GM12878 (cell line): ENCODE measurements around the gene VWA5B2. TPM values are rescaled to one million over a fixed set of nuclear protein-coding genes. Genes with fewer than 3 reads are reported as not detected.

ENCODE experiments used
- ATAC-seq: fragments of 200-7000 bp; cut with Tn5 transposase; 3 replicates; pipeline ENCODE4 v1.9.1; 2020; ENCODE audit warnings: mild to moderate bottlenecking, moderate library complexity
- BruUV-seq: library from RNA; stranded (reverse); fragments of 400-500 nt; replicated peaks from 2 replicates; lab custom pipeline; 2021; lab: Mats Ljungman, UMichigan
- CTCF ChIA-PET: fragments of 300-600 bp; sonication (Branson Sonifier 250); formaldehyde crosslinking; extraction: SDS; loops from one replicate; lab custom pipeline; 2021; ENCODE audit warnings: inconsistent platforms; lab: Yijun Ruan, JAX
- POLR2A ChIA-PET: fragments of 350-600 bp; formaldehyde crosslinking; extraction: SDS; loops from one replicate; lab custom pipeline; 2021; ENCODE audit warnings: inconsistent platforms; lab: Charles Lee
- RAD21 ChIA-PET: fragments of 300-600 bp; sonication (Branson Sonifier 250); formaldehyde crosslinking; loops from one replicate; lab custom pipeline; 2023; ENCODE audit warnings: antibody characterized with exemption; ENCODE audit not compliant: unreplicated experiment; lab: Charles Lee
- SMC1A ChIA-PET: fragments of 300-600 bp; sonication (Branson Sonifier 250); formaldehyde crosslinking; loops from one replicate; lab custom pipeline; 2023; ENCODE audit not compliant: unreplicated experiment, uncharacterized antibody; lab: Charles Lee
- DNase-seq: peaks from one replicate; pipeline ENCODE4 v3.0.0-alpha.2; 2011; ENCODE audit warnings: low read depth, low spot score
- FAIRE-seq: peaks from 3 replicates; lab custom pipeline; 2011; peaks lifted over from hg19 to GRCh38; lab: Jason Lieb, UNC
- H2AFZ ChIP-seq: 2 replicates; pipeline ENCODE4 v1.6.0; 2011; ENCODE audit warnings: low read depth, low read length, control low read depth; ENCODE audit not compliant: control insufficient read depth
- H3K27ac ChIP-seq: 2 replicates; pipeline ENCODE4 v1.5.1; 2011; ENCODE audit warnings: control low read depth; ENCODE audit not compliant: control insufficient read depth, insufficient read depth
- H3K27me3 ChIP-seq, 2 experiments: replicated peaks in 1 of 2; 2 replicates each; pipeline versions ENCODE4 v1.6.0 to v1.6.1; 2011; ENCODE audit warnings: low read length in 1 of 2; ENCODE audit not compliant: control insufficient read depth in 2 of 2, insufficient read depth in 2 of 2
- H3K36me3 ChIP-seq, 2 experiments: 2 replicates each; pipeline ENCODE4 v1.5.1; 2011; ENCODE audit warnings: low read length in 1 of 2; ENCODE audit not compliant: control insufficient read depth in 2 of 2, insufficient read depth in 2 of 2
- H3K4me1 ChIP-seq: 2 replicates; pipeline ENCODE4 v1.6.1; 2011; ENCODE audit warnings: mild to moderate bottlenecking, low read length, moderate library complexity, mixed read lengths; ENCODE audit not compliant: control insufficient read depth, insufficient read depth
- H3K4me2 ChIP-seq: 2 replicates; pipeline ENCODE4 v1.6.0; 2011; ENCODE audit warnings: control low read depth; ENCODE audit not compliant: control insufficient read depth, insufficient read depth
- H3K4me3 ChIP-seq: fragments of 200-600 bp; sonication (generic); 2 replicates; pipeline ENCODE4 v1.5.1; 2016
- H3K79me2 ChIP-seq: 2 replicates; pipeline ENCODE4 v1.6.0; 2011; ENCODE audit warnings: low read length; ENCODE audit not compliant: control insufficient read depth, insufficient read depth
- H3K9ac ChIP-seq: 2 replicates; pipeline ENCODE4 v1.8.0; 2011; ENCODE audit warnings: low read length, control low read depth, mixed read lengths; ENCODE audit not compliant: control insufficient read depth, insufficient read depth
- H3K9me3 ChIP-seq: replicated peaks from 3 replicates; pipeline ENCODE4 v1.5.1; 2011; ENCODE audit warnings: mild to moderate bottlenecking, low read length; ENCODE audit not compliant: control insufficient read depth, insufficient read depth
- H4K20me1 ChIP-seq: 2 replicates; pipeline ENCODE4 v1.6.0; 2011; ENCODE audit not compliant: control insufficient read depth, insufficient read depth
- BACH1 ChIP-seq: fragments of 450-650 bp; IDR thresholded peaks from 2 replicates; pipeline ENCODE4 v1.6.1; 2017; ENCODE audit warnings: mild to moderate bottlenecking, borderline replicate concordance
- CREM ChIP-seq: IDR thresholded peaks from 2 replicates; pipeline ENCODE4 v1.6.1; 2014; ENCODE audit warnings: antibody characterized with exemption, low read depth
- EED ChIP-seq: sonication (generic); IDR thresholded peaks from 2 replicates; pipeline ENCODE4 v1.6.1; 2016; ENCODE audit warnings: antibody characterized with exemption, low read depth
- EGR1 ChIP-seq, 2 experiments: IDR thresholded peaks; 1 replicate in 1 of 2; 2 replicates in 1 of 2; pipeline ENCODE4 v1.6.1; 2011 to 2012; ENCODE audit warnings: low read depth in 2 of 2, low read length in 2 of 2, borderline replicate concordance in 1 of 2, mild to moderate bottlenecking in 1 of 2, moderate library complexity in 1 of 2
- ETV6 ChIP-seq, 2 experiments: fragments of 450-650 bp in 1 of 2; IDR thresholded peaks in 1 of 2; conservative IDR thresholded peaks in 1 of 2; 2 replicates each; pipeline ENCODE4 v1.6.1; 2014; ENCODE audit warnings: antibody characterized with exemption in 1 of 2, borderline replicate concordance in 1 of 2, low read depth in 1 of 2, mild to moderate bottlenecking in 1 of 2, moderate library complexity in 1 of 2
- RAD21 ChIP-seq: IDR thresholded peaks from 2 replicates; pipeline ENCODE4 v1.6.1; 2011; ENCODE audit warnings: mild to moderate bottlenecking, low read depth, low read length, moderate library complexity; ENCODE audit not compliant: insufficient read depth
- SMAD5 ChIP-seq: IDR thresholded peaks from 2 replicates; pipeline ENCODE4 v1.6.1; 2016; ENCODE audit warnings: antibody characterized with exemption, low read depth
- SMC3 ChIP-seq: IDR thresholded peaks from 2 replicates; pipeline ENCODE4 v1.6.1; 2011; ENCODE audit warnings: low read length, improper control_type of control experiment, borderline replicate concordance
- TCF12 ChIP-seq: IDR thresholded peaks from 2 replicates; pipeline ENCODE4 v1.6.1; 2011; ENCODE audit warnings: low read depth, mild to moderate bottlenecking, low read length
- ZNF24 ChIP-seq: fragments of 450-650 bp; IDR thresholded peaks from 2 replicates; pipeline ENCODE4 v1.6.1; 2017; ENCODE audit warnings: antibody characterized with exemption, mild to moderate bottlenecking
- WGBS: methylation state at CpG from one replicate; pipeline ENCODE4 v1.1.6; 2016; ENCODE audit warnings: low lambda C conversion rate; ENCODE audit not compliant: insufficient replicate concordance, insufficient coverage; ENCODE audit errors: missing lambda C conversion rate; 5-methylcytosine and 5-hydroxymethylcytosine counted together
- in situ Hi-C: fragments of 300-500 bp; cut with MboI; formaldehyde crosslinking; loops from 9 replicates; pipeline ENCODE4 v1.14.3; 2018; ENCODE audit warnings: mixed read lengths
- intact Hi-C: fragments of 100-400 bp; cut with micrococcal nuclease; formaldehyde crosslinking; loops from one replicate; pipeline ENCODE4 v1.14.2; 2022; ENCODE audit not compliant: unreplicated experiment
- polyA plus RNA-seq, 11 experiments: library from polyadenylated mRNA; depleted of rRNA in 4 of 11; unstranded in 6 of 11; stranded (reverse) in 5 of 11; fragments of >200 nt; fragmentation: Nextera tagmentation in 4 of 11; fragmentation: Illumina TruSeq in 1 of 11; extraction: Ambion mirVana in 4 of 11; extraction: Trizol in 1 of 11; gene quantifications; 1 replicate in 1 of 11; 2 replicates in 10 of 11; pipeline versions ENCODE4 v1.2.1 to v1.2.3, GENCODE V29; 2011 to 2016; ENCODE audit warnings: inconsistent platforms in 2 of 11, missing spikeins in 2 of 11, low read depth in 1 of 11
- total RNA-seq, 4 experiments: library from RNA; depleted of rRNA in 3 of 4; stranded (reverse); fragments of >200 nt in 3 of 4; fragmentation: Illumina TruSeq in 1 of 4; extraction: Trizol in 1 of 4; gene quantifications; 2 replicates each; pipeline versions ENCODE4 v1.2.1 to v1.2.3, GENCODE V29; 2013 to 2021
- TF ChIP-seq, protein P1 (sequence below): fragments of 150-350 bp; IDR thresholded peaks from 2 replicates; pipeline ENCODE4 v1.6.1; 2016; ENCODE audit warnings: low read depth, low read length
- TF ChIP-seq, protein P2 (sequence below), 3 experiments: IDR thresholded peaks in 2 of 3; conservative IDR thresholded peaks in 1 of 3; 2 replicates each; pipeline ENCODE4 v1.5.1; 2011; ENCODE audit warnings: low read depth in 3 of 3, low read length in 3 of 3, mild to moderate bottlenecking in 3 of 3, control low read depth in 2 of 3, moderate library complexity in 2 of 3, inconsistent platforms in 1 of 3, mixed read lengths in 1 of 3; ENCODE audit not compliant: control insufficient read depth in 2 of 3, insufficient read depth in 1 of 3; ENCODE audit errors: extremely low read depth in 1 of 3
- TF ChIP-seq, protein P3 (sequence below): IDR thresholded peaks from 2 replicates; pipeline ENCODE4 v1.6.1; 2012; ENCODE audit warnings: mild to moderate bottlenecking, low read depth, low read length

VWA5B2 gene
- total and polyA plus RNA-seq, 10 of the 15 experiments (the other 5 are each of a cell fraction or from before 2014, with no cell fraction given): 0.03 to 0.09 TPM; not detected in 8

DNA sequence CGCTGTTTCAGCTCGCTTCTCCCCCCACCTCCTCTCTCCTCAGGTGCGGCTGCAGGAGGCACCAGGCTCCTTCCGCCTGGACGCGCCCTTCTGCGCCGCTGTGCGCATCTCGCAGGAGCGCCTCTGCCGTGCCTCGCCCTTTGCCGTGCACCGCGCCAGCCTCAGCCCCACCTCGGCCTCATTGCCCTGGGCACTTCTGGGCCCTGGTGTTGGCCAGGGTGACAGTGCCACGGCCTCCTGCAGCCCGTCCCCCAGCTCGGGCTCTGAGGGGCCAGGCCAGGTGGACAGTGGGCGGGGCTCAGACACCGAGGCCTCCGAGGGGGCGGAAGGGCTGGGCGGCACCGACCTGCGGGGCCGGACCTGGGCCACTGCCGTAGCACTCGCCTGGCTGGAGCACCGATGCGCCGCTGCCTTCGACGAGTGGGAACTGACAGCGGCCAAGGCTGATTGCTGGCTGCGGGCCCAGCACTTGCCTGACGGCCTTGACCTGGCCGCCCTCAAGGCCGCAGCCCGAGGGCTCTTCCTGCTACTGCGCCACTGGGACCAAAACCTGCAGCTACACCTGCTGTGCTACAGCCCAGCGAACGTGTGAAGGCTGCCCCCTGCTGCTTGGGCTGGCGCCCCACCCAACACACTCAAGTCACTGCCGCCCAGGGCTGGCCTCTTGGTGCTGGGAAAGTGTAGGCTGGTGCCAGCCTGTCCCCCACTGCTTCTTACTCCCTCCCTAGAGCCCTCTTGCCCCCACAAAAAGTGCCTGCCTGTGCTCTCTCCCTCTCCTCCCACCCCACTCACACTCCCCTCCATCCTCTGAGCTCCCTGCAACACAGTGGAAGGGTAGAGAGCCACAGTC, 12.3 kb downstream of the VWA5B2 start:
- Histone ChIP-seq H3K9ac (no peak overlapping the region), H3K79me2 (no peaks in the 10 kb centered on the region), H2AFZ (no peak overlapping the region), H3K4me2 (no peak overlapping the region), H3K27me3 (no peaks in the 10 kb centered on the region), H3K4me1 (no peaks in the 10 kb centered on the region), H3K36me3 (peaks cover 17 to 20% of the 10 kb centered on the region in 2 experiments), H3K9me3 (no peaks in the 10 kb centered on the region), H4K20me1 (no peaks in the 10 kb centered on the region), H3K27ac (no peak overlapping the region), H3K4me3 (no peak overlapping the region)
- ChIA-PET SMC1A (no interaction called here), RAD21 (no interaction called here), CTCF (interaction anchor here (0.6 to 3.4 kb wide), 3 partner anchors 14 to 570 kb away, joined by 3 to 11 read pairs (median 4); no protein-coding TSS in a partner anchor), POLR2A (no interaction called here)
- TF ChIP-seq, protein P1, sequence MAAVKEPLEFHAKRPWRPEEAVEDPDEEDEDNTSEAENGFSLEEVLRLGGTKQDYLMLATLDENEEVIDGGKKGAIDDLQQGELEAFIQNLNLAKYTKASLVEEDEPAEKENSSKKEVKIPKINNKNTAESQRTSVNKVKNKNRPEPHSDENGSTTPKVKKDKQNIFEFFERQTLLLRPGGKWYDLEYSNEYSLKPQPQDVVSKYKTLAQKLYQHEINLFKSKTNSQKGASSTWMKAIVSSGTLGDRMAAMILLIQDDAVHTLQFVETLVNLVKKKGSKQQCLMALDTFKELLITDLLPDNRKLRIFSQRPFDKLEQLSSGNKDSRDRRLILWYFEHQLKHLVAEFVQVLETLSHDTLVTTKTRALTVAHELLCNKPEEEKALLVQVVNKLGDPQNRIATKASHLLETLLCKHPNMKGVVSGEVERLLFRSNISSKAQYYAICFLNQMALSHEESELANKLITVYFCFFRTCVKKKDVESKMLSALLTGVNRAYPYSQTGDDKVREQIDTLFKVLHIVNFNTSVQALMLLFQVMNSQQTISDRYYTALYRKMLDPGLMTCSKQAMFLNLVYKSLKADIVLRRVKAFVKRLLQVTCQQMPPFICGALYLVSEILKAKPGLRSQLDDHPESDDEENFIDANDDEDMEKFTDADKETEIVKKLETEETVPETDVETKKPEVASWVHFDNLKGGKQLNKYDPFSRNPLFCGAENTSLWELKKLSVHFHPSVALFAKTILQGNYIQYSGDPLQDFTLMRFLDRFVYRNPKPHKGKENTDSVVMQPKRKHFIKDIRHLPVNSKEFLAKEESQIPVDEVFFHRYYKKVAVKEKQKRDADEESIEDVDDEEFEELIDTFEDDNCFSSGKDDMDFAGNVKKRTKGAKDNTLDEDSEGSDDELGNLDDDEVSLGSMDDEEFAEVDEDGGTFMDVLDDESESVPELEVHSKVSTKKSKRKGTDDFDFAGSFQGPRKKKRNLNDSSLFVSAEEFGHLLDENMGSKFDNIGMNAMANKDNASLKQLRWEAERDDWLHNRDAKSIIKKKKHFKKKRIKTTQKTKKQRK: no peak
- TF ChIP-seq, protein P2, sequence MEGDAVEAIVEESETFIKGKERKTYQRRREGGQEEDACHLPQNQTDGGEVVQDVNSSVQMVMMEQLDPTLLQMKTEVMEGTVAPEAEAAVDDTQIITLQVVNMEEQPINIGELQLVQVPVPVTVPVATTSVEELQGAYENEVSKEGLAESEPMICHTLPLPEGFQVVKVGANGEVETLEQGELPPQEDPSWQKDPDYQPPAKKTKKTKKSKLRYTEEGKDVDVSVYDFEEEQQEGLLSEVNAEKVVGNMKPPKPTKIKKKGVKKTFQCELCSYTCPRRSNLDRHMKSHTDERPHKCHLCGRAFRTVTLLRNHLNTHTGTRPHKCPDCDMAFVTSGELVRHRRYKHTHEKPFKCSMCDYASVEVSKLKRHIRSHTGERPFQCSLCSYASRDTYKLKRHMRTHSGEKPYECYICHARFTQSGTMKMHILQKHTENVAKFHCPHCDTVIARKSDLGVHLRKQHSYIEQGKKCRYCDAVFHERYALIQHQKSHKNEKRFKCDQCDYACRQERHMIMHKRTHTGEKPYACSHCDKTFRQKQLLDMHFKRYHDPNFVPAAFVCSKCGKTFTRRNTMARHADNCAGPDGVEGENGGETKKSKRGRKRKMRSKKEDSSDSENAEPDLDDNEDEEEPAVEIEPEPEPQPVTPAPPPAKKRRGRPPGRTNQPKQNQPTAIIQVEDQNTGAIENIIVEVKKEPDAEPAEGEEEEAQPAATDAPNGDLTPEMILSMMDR (IDR thresholded peaks at IDR 0.05 in 2 of 3, conservative IDR thresholded peaks at IDR 0.05 in 1 of 3; ENCODE audit: control insufficient read depth in 2 of 3, extremely low read depth in 1 of 3, insufficient read depth in 1 of 3, low read depth in 3 of 3, low read length in 3 of 3): peak in 2 of 3 experiments; percentile 28 to 43; a peak in 3 of 6 replicates
- no peak for TF ChIP-seq TCF12
- TF ChIP-seq, protein P3, sequence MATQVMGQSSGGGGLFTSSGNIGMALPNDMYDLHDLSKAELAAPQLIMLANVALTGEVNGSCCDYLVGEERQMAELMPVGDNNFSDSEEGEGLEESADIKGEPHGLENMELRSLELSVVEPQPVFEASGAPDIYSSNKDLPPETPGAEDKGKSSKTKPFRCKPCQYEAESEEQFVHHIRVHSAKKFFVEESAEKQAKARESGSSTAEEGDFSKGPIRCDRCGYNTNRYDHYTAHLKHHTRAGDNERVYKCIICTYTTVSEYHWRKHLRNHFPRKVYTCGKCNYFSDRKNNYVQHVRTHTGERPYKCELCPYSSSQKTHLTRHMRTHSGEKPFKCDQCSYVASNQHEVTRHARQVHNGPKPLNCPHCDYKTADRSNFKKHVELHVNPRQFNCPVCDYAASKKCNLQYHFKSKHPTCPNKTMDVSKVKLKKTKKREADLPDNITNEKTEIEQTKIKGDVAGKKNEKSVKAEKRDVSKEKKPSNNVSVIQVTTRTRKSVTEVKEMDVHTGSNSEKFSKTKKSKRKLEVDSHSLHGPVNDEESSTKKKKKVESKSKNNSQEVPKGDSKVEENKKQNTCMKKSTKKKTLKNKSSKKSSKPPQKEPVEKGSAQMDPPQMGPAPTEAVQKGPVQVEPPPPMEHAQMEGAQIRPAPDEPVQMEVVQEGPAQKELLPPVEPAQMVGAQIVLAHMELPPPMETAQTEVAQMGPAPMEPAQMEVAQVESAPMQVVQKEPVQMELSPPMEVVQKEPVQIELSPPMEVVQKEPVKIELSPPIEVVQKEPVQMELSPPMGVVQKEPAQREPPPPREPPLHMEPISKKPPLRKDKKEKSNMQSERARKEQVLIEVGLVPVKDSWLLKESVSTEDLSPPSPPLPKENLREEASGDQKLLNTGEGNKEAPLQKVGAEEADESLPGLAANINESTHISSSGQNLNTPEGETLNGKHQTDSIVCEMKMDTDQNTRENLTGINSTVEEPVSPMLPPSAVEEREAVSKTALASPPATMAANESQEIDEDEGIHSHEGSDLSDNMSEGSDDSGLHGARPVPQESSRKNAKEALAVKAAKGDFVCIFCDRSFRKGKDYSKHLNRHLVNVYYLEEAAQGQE: no peak
- no peak for TF ChIP-seq SMAD5
- no peak for TF ChIP-seq EED
- TF ChIP-seq CREM: no peak
- no peak for TF ChIP-seq ETV6 (conservative IDR thresholded peaks at IDR 0.05 in 1 of 2, IDR thresholded peaks at IDR 0.05 in 1 of 2; ENCODE audit: borderline replicate concordance in 1 of 2, low read depth in 1 of 2)
- peak; percentile 9; the same call in 1 of the 2 replicates for TF ChIP-seq SMC3
- TF ChIP-seq RAD21: peak; percentile 49
- no peak for TF ChIP-seq EGR1 (IDR thresholded peaks at IDR 0.05; ENCODE audit: borderline replicate concordance in 1 of 2, low read depth in 2 of 2, low read length in 2 of 2)
- no peak for TF ChIP-seq BACH1
- TF ChIP-seq ZNF24: no peak
- FAIRE-seq (no peak), DNase-seq (no peak), ATAC-seq (peak; percentile 56)
- intact Hi-C loops (no loop called here), in situ Hi-C loops (no loop called here)
- no TSS peak for BruUV-seq
- 61% methylated on average over 39 of the region's 46 CpGs for WGBS
